IMR-90 (cell line): ENCODE data around the gene AFTPH. TPM values are rescaled to one million over a fixed set of nuclear protein-coding genes. Genes with fewer than 3 reads are reported as not detected.

Source experiments
- ATAC-seq: fragments of 200-7000 bp; cut with Tn5 transposase; 2 replicates; pipeline ENCODE4 v1.9.1; 2020; ENCODE audit warnings: low read depth, mild to moderate bottlenecking, moderate library complexity
- BruUV-seq: library from RNA; stranded (reverse); fragments of 400-500 nt; replicated peaks from 2 replicates; lab custom pipeline; 2021; lab: Mats Ljungman, UMichigan
- CTCF ChIA-PET: fragments of 300-600 bp; formaldehyde crosslinking; extraction: SDS; loops from one replicate; lab custom pipeline; 2021; ENCODE audit warnings: antibody characterized with exemption; lab: Yijun Ruan, JAX
- POLR2A ChIA-PET: fragments of 300-600 bp; sonication (Branson Sonifier 250); formaldehyde crosslinking; loops from one replicate; lab custom pipeline; 2022; ENCODE audit warnings: antibody characterized with exemption; ENCODE audit not compliant: unreplicated experiment; lab: Charles Lee
- DNase-seq: peaks from one replicate; pipeline ENCODE4 v3.0.0; 2013
- H2AFZ ChIP-seq: replicated peaks from 2 replicates; pipeline ENCODE3; 2013; ENCODE audit warnings: low read length, mild to moderate bottlenecking; ENCODE audit not compliant: poor library complexity
- H2AK5ac ChIP-seq: 2 replicates; pipeline ENCODE4 v1.6.1; 2013; ENCODE audit warnings: low read depth, low read length, inconsistent platforms
- H2AK9ac ChIP-seq: replicated peaks from 2 replicates; pipeline ENCODE3; 2013; ENCODE audit warnings: mild to moderate bottlenecking, low read depth, low read length, moderate library complexity; ENCODE audit not compliant: poor library complexity
- H2BK120ac ChIP-seq: 2 replicates; pipeline ENCODE4 v1.6.1; 2013; ENCODE audit warnings: low read depth, low read length, inconsistent platforms
- H2BK15ac ChIP-seq: 3 replicates; pipeline ENCODE4 v1.6.1; 2013; ENCODE audit warnings: low read depth, low read length, inconsistent platforms
- H2BK20ac ChIP-seq: 2 replicates; pipeline ENCODE4 v1.6.1; 2013; ENCODE audit warnings: low read depth, mild to moderate bottlenecking, inconsistent platforms, low read length, moderate library complexity
- H2BK5ac ChIP-seq: 2 replicates; pipeline ENCODE4 v1.6.1; 2013; ENCODE audit warnings: mild to moderate bottlenecking, low read depth, low read length, inconsistent platforms; ENCODE audit not compliant: poor library complexity, severe bottlenecking
- H3K14ac ChIP-seq: replicated peaks from 2 replicates; pipeline ENCODE4 v1.6.1; 2013; ENCODE audit warnings: low read depth, low read length, inconsistent platforms
- H3K18ac ChIP-seq: 2 replicates; pipeline ENCODE4 v1.6.1; 2013; ENCODE audit warnings: low read depth, low read length, control low read depth
- H3K23ac ChIP-seq: 2 replicates; pipeline ENCODE4 v1.6.1; 2013; ENCODE audit warnings: low read depth, low read length, inconsistent platforms
- H3K27ac ChIP-seq: 2 replicates; pipeline ENCODE4 v1.5.1; 2013; ENCODE audit warnings: mild to moderate bottlenecking, control low read depth, low read length; ENCODE audit not compliant: insufficient read depth
- H3K27me3 ChIP-seq: 2 replicates; pipeline ENCODE4 v1.6.1; 2013; ENCODE audit warnings: low read length; ENCODE audit not compliant: control insufficient read depth, insufficient read depth
- H3K36me3 ChIP-seq: 2 replicates; pipeline ENCODE4 v1.6.1; 2013; ENCODE audit warnings: low read length, mixed read lengths; ENCODE audit not compliant: control insufficient read depth, insufficient read depth
- H3K4ac ChIP-seq: 2 replicates; pipeline ENCODE4 v1.6.1; 2013; ENCODE audit warnings: low read depth, low read length, inconsistent platforms
- H3K4me1 ChIP-seq: 2 replicates; pipeline ENCODE4 v1.6.1; 2013; ENCODE audit warnings: low read length, mixed read lengths; ENCODE audit not compliant: control insufficient read depth, insufficient read depth
- H3K4me2 ChIP-seq: 2 replicates; pipeline ENCODE4 v1.6.1; 2013; ENCODE audit warnings: low read depth, mild to moderate bottlenecking, control low read depth, low read length, moderate library complexity
- H3K4me3 ChIP-seq: 2 replicates; pipeline ENCODE4 v1.5.1; 2013; ENCODE audit warnings: low read depth, mild to moderate bottlenecking, control low read depth, low read length, moderate library complexity; ENCODE audit not compliant: insufficient read depth
- H3K56ac ChIP-seq: 2 replicates; pipeline ENCODE4 v1.6.1; 2013; ENCODE audit warnings: low read length, inconsistent platforms; ENCODE audit not compliant: insufficient read depth; ENCODE audit errors: extremely low read depth
- H3K79me1 ChIP-seq, 2 experiments: 2 replicates each; pipeline ENCODE4 v1.6.1; 2013; ENCODE audit warnings: low read length in 2 of 2, inconsistent platforms in 1 of 2, low read depth in 1 of 2
- H3K9ac ChIP-seq: 2 replicates; pipeline ENCODE4 v1.6.1; 2013; ENCODE audit warnings: low read depth, low read length, control low read depth
- H3K9me1 ChIP-seq: 2 replicates; pipeline ENCODE4 v1.6.1; 2013; ENCODE audit warnings: low read length, inconsistent platforms; ENCODE audit not compliant: insufficient read depth
- H3K9me3 ChIP-seq: 2 replicates; pipeline ENCODE4 v1.6.1; 2013; ENCODE audit warnings: low read length; ENCODE audit not compliant: control insufficient read depth, insufficient read depth
- H4K20me1 ChIP-seq: 2 replicates; pipeline ENCODE4 v1.6.1; 2013; ENCODE audit warnings: low read length, inconsistent platforms; ENCODE audit not compliant: insufficient read depth
- H4K5ac ChIP-seq: 2 replicates; pipeline ENCODE4 v1.6.1; 2013; ENCODE audit warnings: mild to moderate bottlenecking, low read depth, low read length, control low read depth
- H4K8ac ChIP-seq, 2 experiments: 2 replicates each; pipeline ENCODE4 v1.6.1; 2013; ENCODE audit warnings: low read depth in 2 of 2, low read length in 2 of 2, control low read depth in 1 of 2, inconsistent platforms in 1 of 2
- H4K91ac ChIP-seq: 2 replicates; pipeline ENCODE4 v1.6.1; 2013; ENCODE audit warnings: low read depth, low read length, inconsistent platforms; ENCODE audit not compliant: insufficient read depth
- BHLHE40 ChIP-seq: fragments of 150-350 bp; IDR thresholded peaks from 2 replicates; pipeline ENCODE4 v1.6.1; 2016; ENCODE audit warnings: mild to moderate bottlenecking, low read depth, low read length
- CEBPB ChIP-seq: IDR thresholded peaks from 2 replicates; pipeline ENCODE4 v1.6.1; 2012; ENCODE audit warnings: low read depth, low read length, improper control_type of control experiment
- CHD1 ChIP-seq: IDR thresholded peaks from 2 replicates; pipeline ENCODE4 v1.6.1; 2012; ENCODE audit warnings: low read depth, low read length, improper control_type of control experiment
- FOS ChIP-seq: fragments of 150-350 bp; IDR thresholded peaks from 2 replicates; pipeline ENCODE4 v1.6.1; 2016; ENCODE audit warnings: low read depth, low read length
- MAFK ChIP-seq: IDR thresholded peaks from 2 replicates; pipeline ENCODE4 v1.6.1; 2012; ENCODE audit warnings: low read depth, low read length, improper control_type of control experiment
- MAZ ChIP-seq: IDR thresholded peaks from 2 replicates; pipeline ENCODE4 v1.6.1; 2012; ENCODE audit warnings: low read depth, mild to moderate bottlenecking, low read length, improper control_type of control experiment, moderate library complexity, borderline replicate concordance
- MXI1 ChIP-seq: IDR thresholded peaks from 2 replicates; pipeline ENCODE4 v1.6.1; 2012; ENCODE audit warnings: low read depth, mild to moderate bottlenecking, low read length, moderate library complexity, borderline replicate concordance
- NFE2L2 ChIP-seq: fragments of 150-350 bp; IDR thresholded peaks from 2 replicates; pipeline ENCODE4 v1.6.1; 2016; ENCODE audit warnings: low read depth, mild to moderate bottlenecking, low read length
- POLR2A ChIP-seq: IDR thresholded peaks from 2 replicates; pipeline ENCODE4 v1.6.1; 2012; ENCODE audit warnings: mild to moderate bottlenecking, low read depth, low read length
- RAD21 ChIP-seq: IDR thresholded peaks from 2 replicates; pipeline ENCODE4 v1.6.1; 2012; ENCODE audit warnings: low read length, improper control_type of control experiment
- RCOR1 ChIP-seq: IDR thresholded peaks from 2 replicates; pipeline ENCODE4 v1.6.1; 2012; ENCODE audit warnings: mild to moderate bottlenecking, low read length, improper control_type of control experiment; ENCODE audit not compliant: insufficient replicate concordance
- RFX5 ChIP-seq: IDR thresholded peaks from 2 replicates; pipeline ENCODE4 v1.8.0; 2012; ENCODE audit warnings: low read depth, mild to moderate bottlenecking, low read length, moderate library complexity
- SMC3 ChIP-seq: fragments of 150-350 bp; IDR thresholded peaks from 2 replicates; pipeline ENCODE4 v1.6.1; 2016; ENCODE audit warnings: low read depth, mild to moderate bottlenecking, antibody characterized with exemption, low read length, moderate library complexity
- WGBS, 2 experiments: methylation state at CpG; one replicate each; pipeline versions ENCODE4 v1.1.5 to v1.1.7; 2013; ENCODE audit warnings: missing lambda C conversion rate in 2 of 2; ENCODE audit not compliant: insufficient read length in 1 of 2; ENCODE audit errors: extremely low coverage in 2 of 2; 5-methylcytosine and 5-hydroxymethylcytosine counted together
- dilution Hi-C: fragments of 300-500 bp; cut with HindIII; formaldehyde crosslinking; loops from one replicate; pipeline ENCODE4 v1.14.3; 2018; ENCODE audit warnings: low sequenced_read_pairs; ENCODE audit not compliant: unreplicated experiment
- in situ Hi-C: fragments of 300-500 bp; cut with MboI; formaldehyde crosslinking; loops from 3 replicates; pipeline ENCODE4 v1.14.3; 2019; ENCODE audit warnings: low sequenced_read_pairs, inconsistent platforms, mixed read lengths
- intact Hi-C: fragments of 100-400 bp; cut with micrococcal nuclease; formaldehyde crosslinking; loops from 2 replicates; pipeline ENCODE4 v1.10.0; 2022
- polyA plus RNA-seq, 3 experiments: library from polyadenylated mRNA; depleted of rRNA; stranded (reverse); fragments of >200 nt; gene quantifications; 2 replicates each; pipeline ENCODE4 v1.2.3, GENCODE V29; 2012; ENCODE audit warnings: low replicate concordance in 1 of 3
- total RNA-seq: library from RNA; depleted of rRNA; stranded (reverse); fragments of >200 nt; gene quantifications from 2 replicates; pipeline ENCODE4 v1.2.3, GENCODE V29; 2012
- TF ChIP-seq, protein P1 (sequence below): conservative IDR thresholded peaks from 2 replicates; pipeline ENCODE4 v1.5.1; 2012; ENCODE audit warnings: mild to moderate bottlenecking, low read depth, low read length, improper control_type of control experiment
- TF ChIP-seq, protein P2 (sequence below): fragments of 150-350 bp; IDR thresholded peaks from 2 replicates; pipeline ENCODE4 v1.6.1; 2016; ENCODE audit warnings: low read depth, mild to moderate bottlenecking, low read length, moderate library complexity, borderline replicate concordance
- TF ChIP-seq, protein P3 (sequence below): fragments of 150-350 bp; IDR thresholded peaks from 2 replicates; pipeline ENCODE4 v1.6.1; 2017; ENCODE audit warnings: mild to moderate bottlenecking, antibody characterized with exemption, low read length, low read depth

The AFTPH gene
- total and polyA plus RNA-seq, 2 of the 4 experiments (the other 2 are of a cell fraction) = 9.4 to 19.9 TPM

DNA sequence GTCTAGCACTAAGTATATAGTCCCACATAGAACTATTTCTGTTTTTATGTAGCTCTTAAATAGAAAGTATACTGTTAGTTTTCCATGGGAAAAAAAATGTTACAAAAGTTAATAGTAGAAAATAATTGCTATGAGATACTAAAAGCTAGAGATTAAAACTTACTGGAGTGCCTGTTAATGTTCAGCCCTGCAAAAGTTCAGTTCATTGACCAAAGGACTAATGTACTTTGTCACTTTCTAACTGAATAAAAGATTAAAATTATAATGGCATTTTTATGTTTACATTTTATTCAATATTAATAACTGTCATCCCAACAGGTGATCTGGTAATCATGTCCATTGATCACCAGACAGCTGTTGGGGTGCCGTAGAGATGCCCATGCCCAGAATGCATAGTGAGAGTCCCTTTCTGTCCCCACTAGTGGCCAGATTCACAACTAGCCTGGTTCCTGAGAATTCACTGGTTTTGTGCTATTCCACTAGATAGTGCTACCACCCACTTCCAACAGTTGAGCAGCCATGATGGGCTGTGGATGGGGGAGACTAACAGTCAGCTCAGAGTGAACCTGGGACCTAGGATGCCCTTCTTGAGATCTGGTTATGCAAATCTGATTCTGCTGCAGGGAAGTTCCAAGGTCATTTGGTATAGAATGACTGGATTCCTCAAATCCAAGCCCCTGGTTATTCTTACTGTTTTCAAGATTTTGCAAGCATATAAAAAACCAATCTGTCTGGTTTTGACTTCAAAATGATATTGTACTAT, 57.8 kb downstream of the AFTPH start:
- WGBS, 2 experiments = no CpG with 5 or more reads among the region's 1 CpG
- no peak overlapping the region for H3K23ac ChIP-seq
- H3K79me1 ChIP-seq = no peaks in the 10 kb centered on the region; a peak in 1 of 4 replicates
- H3K4me3 ChIP-seq = no peak overlapping the region
- BruUV-seq = no TSS peak
- no peak for DNase-seq
- H2BK20ac ChIP-seq = no peak overlapping the region
- ATAC-seq = no peak
- H4K20me1 ChIP-seq = no peaks in the 10 kb centered on the region
- H3K4me1 ChIP-seq = no peaks in the 10 kb centered on the region
- H4K5ac ChIP-seq = no peak overlapping the region
- no peak overlapping the region for H2AK9ac ChIP-seq
- CTCF ChIA-PET = interaction anchor here (1.0 kb wide), 1 partner anchor 9 kb away, joined by 3 read pairs; no protein-coding TSS in a partner anchor
- no peaks in the 10 kb centered on the region for H3K27me3 ChIP-seq
- no peak overlapping the region for H3K4ac ChIP-seq
- H2BK120ac ChIP-seq = no peak overlapping the region
- no peak overlapping the region for H2BK5ac ChIP-seq
- no peaks in the 10 kb centered on the region for H3K9me1 ChIP-seq
- H3K14ac ChIP-seq = no peak overlapping the region
- no peak overlapping the region for H3K18ac ChIP-seq
- TF ChIP-seq, protein P1, sequence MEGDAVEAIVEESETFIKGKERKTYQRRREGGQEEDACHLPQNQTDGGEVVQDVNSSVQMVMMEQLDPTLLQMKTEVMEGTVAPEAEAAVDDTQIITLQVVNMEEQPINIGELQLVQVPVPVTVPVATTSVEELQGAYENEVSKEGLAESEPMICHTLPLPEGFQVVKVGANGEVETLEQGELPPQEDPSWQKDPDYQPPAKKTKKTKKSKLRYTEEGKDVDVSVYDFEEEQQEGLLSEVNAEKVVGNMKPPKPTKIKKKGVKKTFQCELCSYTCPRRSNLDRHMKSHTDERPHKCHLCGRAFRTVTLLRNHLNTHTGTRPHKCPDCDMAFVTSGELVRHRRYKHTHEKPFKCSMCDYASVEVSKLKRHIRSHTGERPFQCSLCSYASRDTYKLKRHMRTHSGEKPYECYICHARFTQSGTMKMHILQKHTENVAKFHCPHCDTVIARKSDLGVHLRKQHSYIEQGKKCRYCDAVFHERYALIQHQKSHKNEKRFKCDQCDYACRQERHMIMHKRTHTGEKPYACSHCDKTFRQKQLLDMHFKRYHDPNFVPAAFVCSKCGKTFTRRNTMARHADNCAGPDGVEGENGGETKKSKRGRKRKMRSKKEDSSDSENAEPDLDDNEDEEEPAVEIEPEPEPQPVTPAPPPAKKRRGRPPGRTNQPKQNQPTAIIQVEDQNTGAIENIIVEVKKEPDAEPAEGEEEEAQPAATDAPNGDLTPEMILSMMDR = no peak
- no peak for TF ChIP-seq MAFK
- no peak for TF ChIP-seq MXI1
- TF ChIP-seq MAZ = no peak
- TF ChIP-seq RCOR1 = no peak
- no peak for TF ChIP-seq BHLHE40
- TF ChIP-seq SMC3 = no peak
- no peak for TF ChIP-seq RAD21
- TF ChIP-seq, protein P2, sequence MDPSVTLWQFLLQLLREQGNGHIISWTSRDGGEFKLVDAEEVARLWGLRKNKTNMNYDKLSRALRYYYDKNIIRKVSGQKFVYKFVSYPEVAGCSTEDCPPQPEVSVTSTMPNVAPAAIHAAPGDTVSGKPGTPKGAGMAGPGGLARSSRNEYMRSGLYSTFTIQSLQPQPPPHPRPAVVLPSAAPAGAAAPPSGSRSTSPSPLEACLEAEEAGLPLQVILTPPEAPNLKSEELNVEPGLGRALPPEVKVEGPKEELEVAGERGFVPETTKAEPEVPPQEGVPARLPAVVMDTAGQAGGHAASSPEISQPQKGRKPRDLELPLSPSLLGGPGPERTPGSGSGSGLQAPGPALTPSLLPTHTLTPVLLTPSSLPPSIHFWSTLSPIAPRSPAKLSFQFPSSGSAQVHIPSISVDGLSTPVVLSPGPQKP = no peak
- no peak for TF ChIP-seq CEBPB
- TF ChIP-seq POLR2A = no peak
- no peak for TF ChIP-seq CHD1
- TF ChIP-seq NFE2L2 = no peak
- TF ChIP-seq FOS = no peak
- TF ChIP-seq RFX5 = no peak
- TF ChIP-seq, protein P3, sequence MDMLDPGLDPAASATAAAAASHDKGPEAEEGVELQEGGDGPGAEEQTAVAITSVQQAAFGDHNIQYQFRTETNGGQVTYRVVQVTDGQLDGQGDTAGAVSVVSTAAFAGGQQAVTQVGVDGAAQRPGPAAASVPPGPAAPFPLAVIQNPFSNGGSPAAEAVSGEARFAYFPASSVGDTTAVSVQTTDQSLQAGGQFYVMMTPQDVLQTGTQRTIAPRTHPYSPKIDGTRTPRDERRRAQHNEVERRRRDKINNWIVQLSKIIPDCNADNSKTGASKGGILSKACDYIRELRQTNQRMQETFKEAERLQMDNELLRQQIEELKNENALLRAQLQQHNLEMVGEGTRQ = no peak
- H4K91ac ChIP-seq = no peak overlapping the region
- no peak overlapping the region for H2BK15ac ChIP-seq
- no peaks in the 10 kb centered on the region for H3K9me3 ChIP-seq
- H3K27ac ChIP-seq = no peak overlapping the region
- H4K8ac ChIP-seq = no peak overlapping the region
- H2AK5ac ChIP-seq = no peak overlapping the region
- H3K9ac ChIP-seq = no peak overlapping the region
- intact Hi-C loops = no loop called here
- H2AFZ ChIP-seq = no peak overlapping the region
- H3K56ac ChIP-seq = no peak overlapping the region
- peaks cover 4% of the 10 kb centered on the region for H3K36me3 ChIP-seq
- dilution Hi-C loops = no loop called here
- in situ Hi-C loops = no loop called here
- H3K4me2 ChIP-seq = no peak overlapping the region
- POLR2A ChIA-PET = no interaction called here
